Mesothelial cell of epicardium (in vitro differentiated cells): ENCODE results near the gene MTHFD2L. TPM values are rescaled to one million over a fixed set of nuclear protein-coding genes. Genes with fewer than 3 reads are reported as not detected.

Source experiments
- DNase-seq, 2 experiments: peaks; one replicate each; pipeline ENCODE4 v3.0.0; 2021; ENCODE audit warnings: low spot score in 2 of 2; ENCODE audit not compliant: unreplicated experiment in 2 of 2
- H3K27ac Mint-ChIP-seq: 2 replicates; pipeline ENCODE4 v1.8.0; 2021; ENCODE audit warnings: mixed read lengths
- H3K27me3 Mint-ChIP-seq: 2 replicates; pipeline ENCODE4 v1.8.0; 2021; ENCODE audit warnings: low read depth, mixed read lengths
- H3K36me3 Mint-ChIP-seq: 2 replicates; pipeline ENCODE4 v1.8.0; 2021; ENCODE audit warnings: mixed read lengths
- H3K4me1 Mint-ChIP-seq: 2 replicates; pipeline ENCODE4 v1.8.0; 2021; ENCODE audit warnings: mixed read lengths
- H3K4me3 Mint-ChIP-seq: 2 replicates; pipeline ENCODE4 v1.8.0; 2021; ENCODE audit warnings: mild to moderate bottlenecking, moderate library complexity, mixed read lengths
- H3K9me3 Mint-ChIP-seq: 2 replicates; pipeline ENCODE4 v1.8.0; 2021; ENCODE audit warnings: mixed read lengths
- CTCF ChIP-seq: fragments of 200-600 bp; sonication (generic); IDR thresholded peaks from one replicate; pipeline ENCODE4 v1.5.0; 2021; ENCODE audit warnings: antibody characterized with exemption; ENCODE audit not compliant: unreplicated experiment
- total RNA-seq: library from RNA; stranded (reverse); gene quantifications from 3 replicates; pipeline ENCODE4 v1.2.1, GENCODE V29; 2021

The MTHFD2L gene
- total RNA-seq, 1 donor from 2014 or later: 19.2 TPM

GRCh38 chr4:74146581-74147129, 11.3 kb upstream of the MTHFD2L start:
- no peaks in the 10 kb centered on the region for H3K36me3 Mint-ChIP-seq
- H3K27ac Mint-ChIP-seq: no peak overlapping the region
- DNase-seq: no peak
- peaks cover 18% of the 10 kb centered on the region for H3K27me3 Mint-ChIP-seq
- peaks cover 14% of the 10 kb centered on the region for H3K9me3 Mint-ChIP-seq
- no peaks in the 10 kb centered on the region for H3K4me1 Mint-ChIP-seq
- TF ChIP-seq CTCF: no peak
- no peak overlapping the region for H3K4me3 Mint-ChIP-seq

GRCh38 chr4:74148205-74148604, 9.7 kb upstream of the MTHFD2L start:
- H3K36me3 Mint-ChIP-seq: no peaks in the 10 kb centered on the region
- peaks cover 14% of the 10 kb centered on the region for H3K9me3 Mint-ChIP-seq
- no peak for TF ChIP-seq CTCF
- H3K27me3 Mint-ChIP-seq: peaks cover 18% of the 10 kb centered on the region
- H3K4me1 Mint-ChIP-seq: no peaks in the 10 kb centered on the region
- H3K27ac Mint-ChIP-seq: no peak overlapping the region
- H3K4me3 Mint-ChIP-seq: no peak overlapping the region
- DNase-seq: no peak

GRCh38 chr4:74152836-74153235, 5.1 kb upstream of the MTHFD2L start:
- H3K36me3 Mint-ChIP-seq: no peaks in the 10 kb centered on the region
- H3K9me3 Mint-ChIP-seq: no peaks in the 10 kb centered on the region
- H3K27ac Mint-ChIP-seq: no peak overlapping the region
- H3K4me1 Mint-ChIP-seq: peaks cover 10% of the 10 kb centered on the region
- DNase-seq: no peak
- peaks cover 2% of the 10 kb centered on the region for H3K27me3 Mint-ChIP-seq
- no peak for TF ChIP-seq CTCF
- no peak overlapping the region for H3K4me3 Mint-ChIP-seq

- Mint-ChIP-seq H3K4me3 (peak overlapping the region; percentile 79), H3K27ac (peak overlapping the region; percentile 88), H3K27me3 (peaks cover 2% of the 10 kb centered on the region), H3K9me3 (no peaks in the 10 kb centered on the region), H3K4me1 (peaks cover 26% of the 10 kb centered on the region), H3K36me3 (peaks cover 8% of the 10 kb centered on the region)
- no peak for TF ChIP-seq CTCF
- no peak for DNase-seq
Measured at GRCh38 chr4:74156521-74156920, 1.4 kb upstream of the MTHFD2L start.

- Mint-ChIP-seq H3K9me3 (no peaks in the 10 kb centered on the region), H3K4me1 (peaks cover 31% of the 10 kb centered on the region), H3K27me3 (peaks cover 2% of the 10 kb centered on the region), H3K27ac (peak overlapping the region; percentile 88), H3K4me3 (peak overlapping the region; percentile 79), H3K36me3 (peaks cover 10% of the 10 kb centered on the region)
- TF ChIP-seq CTCF: no peak
- DNase-seq: no peak
Measured at GRCh38 chr4:74157154-74157553, 764 bp upstream of the MTHFD2L start.
